ENCODE measurements around the gene ZSCAN10.

Gene ZSCAN10

GRCh38 chr16:3121851-3122467 is 22.9 kb upstream of the ZSCAN10 start:
- Histone ChIP-seq H3K9me3 (replicated peaks; ENCODE audit: insufficient read depth, low read length) (no peaks in the 10 kb centered on the region), H3F3A (ENCODE audit: insufficient read depth, low read length) (peaks cover 9% of the 10 kb centered on the region; the same call in 1 of the 2 replicates), H3K4me2 (ENCODE audit: low read depth, low read length) (no peak overlapping the region), H3K4me3 (ENCODE audit: low read length) (no peak overlapping the region), H3K27me3 (replicated peaks; ENCODE audit: insufficient read depth, low read length) (peaks cover 7% of the 10 kb centered on the region; the same call in 1 of the 2 replicates), H3K27ac (ENCODE audit: low read length) (no peak overlapping the region), H3K36me3 (replicated peaks; ENCODE audit: insufficient read depth, low read length) (no peaks in the 10 kb centered on the region), H2AFZ (ENCODE audit: low read length) (no peak overlapping the region), H4K20me1 (ENCODE audit: insufficient read depth, low read length) (no peaks in the 10 kb centered on the region), H3K9me2 (replicated peaks; ENCODE audit: insufficient read depth, low read length) (no peaks in the 10 kb centered on the region), H3K79me2 (ENCODE audit: low read length) (no peaks in the 10 kb centered on the region), H3K9ac (ENCODE audit: low read length) (no peak overlapping the region), H3K4me1 (ENCODE audit: low read length) (peaks cover 3% of the 10 kb centered on the region)
- DNase-seq = no peak
- TF ChIP-seq EZH2phosphoT487 (IDR thresholded peaks at IDR 0.05; ENCODE audit: low read length) (no peak), EZH2 (optimal IDR thresholded peaks at IDR 0.05; ENCODE audit: low read depth, low read length) (no peak)
- TF ChIP-seq, protein P1, sequence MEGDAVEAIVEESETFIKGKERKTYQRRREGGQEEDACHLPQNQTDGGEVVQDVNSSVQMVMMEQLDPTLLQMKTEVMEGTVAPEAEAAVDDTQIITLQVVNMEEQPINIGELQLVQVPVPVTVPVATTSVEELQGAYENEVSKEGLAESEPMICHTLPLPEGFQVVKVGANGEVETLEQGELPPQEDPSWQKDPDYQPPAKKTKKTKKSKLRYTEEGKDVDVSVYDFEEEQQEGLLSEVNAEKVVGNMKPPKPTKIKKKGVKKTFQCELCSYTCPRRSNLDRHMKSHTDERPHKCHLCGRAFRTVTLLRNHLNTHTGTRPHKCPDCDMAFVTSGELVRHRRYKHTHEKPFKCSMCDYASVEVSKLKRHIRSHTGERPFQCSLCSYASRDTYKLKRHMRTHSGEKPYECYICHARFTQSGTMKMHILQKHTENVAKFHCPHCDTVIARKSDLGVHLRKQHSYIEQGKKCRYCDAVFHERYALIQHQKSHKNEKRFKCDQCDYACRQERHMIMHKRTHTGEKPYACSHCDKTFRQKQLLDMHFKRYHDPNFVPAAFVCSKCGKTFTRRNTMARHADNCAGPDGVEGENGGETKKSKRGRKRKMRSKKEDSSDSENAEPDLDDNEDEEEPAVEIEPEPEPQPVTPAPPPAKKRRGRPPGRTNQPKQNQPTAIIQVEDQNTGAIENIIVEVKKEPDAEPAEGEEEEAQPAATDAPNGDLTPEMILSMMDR (IDR thresholded peaks at IDR 0.05; ENCODE audit: low read length) = no peak

GRCh38 chr16:3120435-3120834 is 21.3 kb upstream of the ZSCAN10 start:
- H3K79me2 ChIP-seq (ENCODE audit: low read length) = no peaks in the 10 kb centered on the region
- H4K20me1 ChIP-seq (ENCODE audit: insufficient read depth, low read length) = no peaks in the 10 kb centered on the region
- no peaks in the 10 kb centered on the region for H3K36me3 ChIP-seq (replicated peaks; ENCODE audit: insufficient read depth, low read length)
- H3K4me3 ChIP-seq (ENCODE audit: low read length) = no peak overlapping the region
- no peaks in the 10 kb centered on the region for H3K9me3 ChIP-seq (replicated peaks; ENCODE audit: insufficient read depth, low read length)
- H3F3A ChIP-seq (ENCODE audit: insufficient read depth, low read length) = peaks cover 5% of the 10 kb centered on the region; the same call in 1 of the 2 replicates
- DNase-seq = no peak
- H3K27me3 ChIP-seq (replicated peaks; ENCODE audit: insufficient read depth, low read length) = peaks cover 7% of the 10 kb centered on the region; the same call in 1 of the 2 replicates
- no peak overlapping the region for H3K4me2 ChIP-seq (ENCODE audit: low read depth, low read length)
- no peak overlapping the region for H3K9ac ChIP-seq (ENCODE audit: low read length)
- TF ChIP-seq EZH2 (optimal IDR thresholded peaks at IDR 0.05; ENCODE audit: low read depth, low read length) (no peak), EZH2phosphoT487 (IDR thresholded peaks at IDR 0.05; ENCODE audit: low read length) (no peak)
- TF ChIP-seq, protein P1 (IDR thresholded peaks at IDR 0.05; ENCODE audit: low read length) = no peak
- H2AFZ ChIP-seq (ENCODE audit: low read length) = no peak overlapping the region
- H3K9me2 ChIP-seq (replicated peaks; ENCODE audit: insufficient read depth, low read length) = no peaks in the 10 kb centered on the region
- H3K4me1 ChIP-seq (ENCODE audit: low read length) = peaks cover 3% of the 10 kb centered on the region
- H3K27ac ChIP-seq (ENCODE audit: low read length) = no peak overlapping the region

DNA sequence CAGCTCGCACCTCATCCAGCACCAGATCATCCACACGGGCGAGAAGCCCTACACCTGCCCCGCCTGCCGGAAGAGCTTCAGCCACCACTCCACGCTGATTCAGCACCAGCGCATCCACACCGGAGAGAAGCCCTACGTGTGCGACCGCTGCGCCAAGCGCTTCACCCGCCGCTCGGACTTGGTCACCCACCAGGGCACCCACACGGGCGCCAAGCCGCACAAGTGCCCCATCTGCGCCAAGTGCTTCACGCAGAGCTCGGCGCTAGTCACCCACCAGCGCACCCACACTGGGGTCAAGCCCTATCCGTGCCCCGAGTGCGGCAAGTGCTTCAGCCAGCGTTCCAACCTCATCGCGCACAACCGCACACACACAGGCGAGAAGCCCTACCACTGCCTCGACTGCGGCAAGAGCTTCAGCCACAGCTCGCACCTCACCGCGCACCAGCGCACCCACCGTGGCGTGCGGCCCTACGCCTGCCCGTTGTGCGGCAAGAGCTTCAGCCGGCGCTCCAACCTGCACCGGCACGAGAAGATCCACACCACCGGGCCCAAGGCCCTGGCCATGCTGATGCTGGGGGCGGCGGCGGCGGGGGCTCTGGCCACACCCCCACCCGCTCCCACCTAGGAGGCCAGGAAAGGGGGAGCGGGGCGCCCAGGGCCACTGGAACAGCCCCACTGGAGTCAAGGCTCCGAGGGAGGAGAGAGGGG is 20.8 kb upstream of the ZSCAN10 start:
- Histone ChIP-seq H3K79me2 (ENCODE audit: low read length) (no peaks in the 10 kb centered on the region), H3K9ac (ENCODE audit: low read length) (no peak overlapping the region), H3K27me3 (replicated peaks; ENCODE audit: insufficient read depth, low read length) (peaks cover 7% of the 10 kb centered on the region; the same call in 1 of the 2 replicates), H3K36me3 (replicated peaks; ENCODE audit: insufficient read depth, low read length) (no peaks in the 10 kb centered on the region), H4K20me1 (ENCODE audit: insufficient read depth, low read length) (no peaks in the 10 kb centered on the region), H3K9me3 (replicated peaks; ENCODE audit: insufficient read depth, low read length) (no peaks in the 10 kb centered on the region), H3K9me2 (replicated peaks; ENCODE audit: insufficient read depth, low read length) (no peaks in the 10 kb centered on the region), H3K4me1 (ENCODE audit: low read length) (peaks cover 3% of the 10 kb centered on the region; the same call in 1 of the 2 replicates), H3F3A (ENCODE audit: insufficient read depth, low read length) (peaks cover 5% of the 10 kb centered on the region; the same call in 1 of the 2 replicates), H2AFZ (ENCODE audit: low read length) (no peak overlapping the region), H3K4me2 (ENCODE audit: low read depth, low read length) (no peak overlapping the region), H3K27ac (ENCODE audit: low read length) (no peak overlapping the region), H3K4me3 (ENCODE audit: low read length) (no peak overlapping the region)
- TF ChIP-seq EZH2 (optimal IDR thresholded peaks at IDR 0.05; ENCODE audit: low read depth, low read length) (no peak), EZH2phosphoT487 (IDR thresholded peaks at IDR 0.05; ENCODE audit: low read length) (no peak)
- DNase-seq = no peak

All from MM.1S (cell line).